CD14-positive monocyte (primary cell): ENCODE data around the gene ADAT3. TPM values are rescaled to one million over a fixed set of nuclear protein-coding genes. Genes with fewer than 3 reads are reported as not detected.

Source experiments
- DNase-seq, 3 donors: peaks; one replicate each; pipeline ENCODE4 v3.0.0-alpha.2; 2011 to 2022
- H2AFZ ChIP-seq: 2 replicates; pipeline ENCODE4 v1.6.0; 2012; ENCODE audit warnings: mild to moderate bottlenecking, low read depth, low read length, inconsistent platforms; ENCODE audit not compliant: insufficient read depth, poor library complexity, severe bottlenecking
- H3K27ac ChIP-seq, 2 donors: 1 replicate in 1 of 2; 2 replicates in 1 of 2; pipeline ENCODE4 v1.5.1; 2012 to 2013; ENCODE audit warnings: low read length in 2 of 2, control low read depth in 1 of 2, inconsistent platforms in 1 of 2, low read depth in 1 of 2, mild to moderate bottlenecking in 1 of 2
- H3K27me3 ChIP-seq, 2 donors: one replicate each; pipeline versions ENCODE4 v1.6.0 to v1.6.1; 2011 to 2013; ENCODE audit warnings: low read length in 2 of 2; ENCODE audit not compliant: control insufficient read depth in 2 of 2, insufficient read depth in 2 of 2
- H3K36me3 ChIP-seq, 2 donors: replicated peaks in 1 of 2; 1 replicate in 1 of 2; 2 replicates in 1 of 2; pipeline versions ENCODE4 v1.5.1 to v1.6.1; 2012 to 2013; ENCODE audit warnings: low read length in 2 of 2, control low read depth in 1 of 2, inconsistent platforms in 1 of 2, mild to moderate bottlenecking in 1 of 2; ENCODE audit not compliant: insufficient read depth in 2 of 2, control insufficient read depth in 1 of 2
- H3K4me1 ChIP-seq, 2 donors: 1 replicate in 1 of 2; 2 replicates in 1 of 2; pipeline versions ENCODE4 v1.5.1 to v1.6.1; 2012 to 2013; ENCODE audit warnings: low read length in 2 of 2, control low read depth in 1 of 2, inconsistent platforms in 1 of 2, mild to moderate bottlenecking in 1 of 2, moderate library complexity in 1 of 2; ENCODE audit not compliant: insufficient read depth in 2 of 2, control insufficient read depth in 1 of 2
- H3K4me2 ChIP-seq: replicated peaks from 2 replicates; pipeline ENCODE3; 2012; ENCODE audit warnings: low read length, moderate library complexity, mild to moderate bottlenecking; ENCODE audit not compliant: poor library complexity, severe bottlenecking; ENCODE audit errors: extremely low read depth
- H3K4me3 ChIP-seq, 3 experiments: fragments of 200-600 bp in 1 of 3; sonication (generic) in 1 of 3; replicated peaks in 1 of 3; 1 replicate in 2 of 3; 2 replicates in 1 of 3; pipeline ENCODE4 v1.5.1; 2011 to 2013; ENCODE audit warnings: low read length in 3 of 3, mild to moderate bottlenecking in 3 of 3, control low read depth in 2 of 3, low read depth in 2 of 3, inconsistent platforms in 1 of 3, moderate library complexity in 1 of 3
- H3K79me2 ChIP-seq: 2 replicates; pipeline ENCODE4 v1.6.0; 2012; ENCODE audit warnings: mild to moderate bottlenecking, control low read depth, inconsistent platforms, low read length, moderate library complexity; ENCODE audit not compliant: insufficient read depth
- H3K9ac ChIP-seq: 2 replicates; pipeline ENCODE4 v1.6.0; 2017; ENCODE audit warnings: low read length, mild to moderate bottlenecking; ENCODE audit not compliant: insufficient read depth, poor library complexity, severe bottlenecking
- H3K9me3 ChIP-seq, 2 donors: replicated peaks in 1 of 2; 1 replicate in 1 of 2; 2 replicates in 1 of 2; pipeline versions ENCODE4 v1.5.1 to v1.6.1; 2012 to 2013; ENCODE audit warnings: low read length in 2 of 2, control low read depth in 1 of 2; ENCODE audit not compliant: control insufficient read depth in 1 of 2, insufficient read depth in 1 of 2
- H4K20me1 ChIP-seq: 2 replicates; pipeline ENCODE4 v1.6.0; 2012; ENCODE audit warnings: mild to moderate bottlenecking, low read length, control low read depth, moderate library complexity; ENCODE audit not compliant: insufficient read depth
- H3K27ac Mint-ChIP-seq, 7 donors: one replicate each; pipeline ENCODE4 v1.8.0; 2020; ENCODE audit warnings: mild to moderate bottlenecking in 7 of 7, mixed read lengths in 7 of 7, moderate library complexity in 6 of 7, inconsistent platforms in 2 of 7
- H3K27me3 Mint-ChIP-seq, 3 donors: one replicate each; pipeline ENCODE4 v1.8.0; 2021 to 2022; ENCODE audit warnings: low read depth in 3 of 3, mild to moderate bottlenecking in 3 of 3, mixed read lengths in 3 of 3, moderate library complexity in 3 of 3, inconsistent platforms in 1 of 3
- H3K36me3 Mint-ChIP-seq, 2 donors: one replicate each; pipeline ENCODE4 v1.8.0; 2020; ENCODE audit warnings: mixed read lengths in 2 of 2, inconsistent platforms in 1 of 2, mild to moderate bottlenecking in 1 of 2
- H3K4me1 Mint-ChIP-seq: one replicate; pipeline ENCODE4 v1.8.0; 2020; ENCODE audit warnings: mild to moderate bottlenecking, mixed read lengths
- H3K4me3 Mint-ChIP-seq, 2 donors: one replicate each; pipeline ENCODE4 v1.8.0; 2020; ENCODE audit warnings: mild to moderate bottlenecking in 2 of 2, mixed read lengths in 2 of 2, moderate library complexity in 1 of 2
- H3K9me3 Mint-ChIP-seq, 7 donors: one replicate each; pipeline ENCODE4 v1.8.0; 2020 to 2022; ENCODE audit warnings: mixed read lengths in 7 of 7, mild to moderate bottlenecking in 6 of 7, moderate library complexity in 6 of 7, inconsistent platforms in 2 of 7
- CTCF ChIP-seq: fragments of 200-600 bp; IDR thresholded peaks from one replicate; pipeline ENCODE4 v1.8.0; 2022; ENCODE audit warnings: antibody characterized with exemption, mild to moderate bottlenecking
- WGBS: methylation state at CpG from one replicate; pipeline ENCODE4 v1.1.5; 2013; ENCODE audit warnings: missing lambda C conversion rate; ENCODE audit not compliant: insufficient coverage; 5-methylcytosine and 5-hydroxymethylcytosine counted together
- intact Hi-C, 2 donors: fragments of 100-400 bp; cut with micrococcal nuclease; formaldehyde crosslinking; loops; one replicate each; pipeline versions ENCODE4 v1.15.0 to v1.15.1; 2023
- polyA plus RNA-seq, 3 donors: library from polyadenylated mRNA; depleted of rRNA in 1 of 3; unstranded in 2 of 3; stranded (reverse) in 1 of 3; fragments of 300-500 nt in 2 of 3; fragments of >200 nt in 1 of 3; fragmentation: Illumina TruSeq in 2 of 3; gene quantifications; 1 replicate in 2 of 3; 2 replicates in 1 of 3; pipeline ENCODE4 v1.2.3, GENCODE V29; 2012 to 2021

Gene ADAT3
- polyA plus RNA-seq, 3 donors: 2.7 to 3.2 (median 3.1) TPM

- H3K27me3 ChIP-seq: no peaks in the 10 kb centered on the region
- 97% methylated on average over 13 of the region's 16 CpGs for WGBS
- H3K27ac Mint-ChIP-seq: peak overlapping the region in 1 of 7 donors; percentile 46
- no peak overlapping the region for H3K4me3 ChIP-seq
- peaks cover 32% of the 10 kb centered on the region for H3K4me1 Mint-ChIP-seq
- H3K9me3 ChIP-seq: no peaks in the 10 kb centered on the region
- no peak overlapping the region for H3K4me3 Mint-ChIP-seq
- DNase-seq: no peak
- peaks cover 23 to 47% of the 10 kb centered on the region in 2 donors for H3K36me3 Mint-ChIP-seq
- H3K9me3 Mint-ChIP-seq: no peaks in the 10 kb centered on the region
- no peak overlapping the region for H2AFZ ChIP-seq
- H3K27me3 Mint-ChIP-seq: no peaks in the 10 kb centered on the region
- intact Hi-C loops: no loop called here
- no peak overlapping the region for H3K4me2 ChIP-seq
- peaks cover 95% of the 10 kb centered on the region for H4K20me1 ChIP-seq
- TF ChIP-seq CTCF: no peak
- no peak overlapping the region for H3K27ac ChIP-seq
- H3K79me2 ChIP-seq: peaks cover 93% of the 10 kb centered on the region
- H3K9ac ChIP-seq: no peak overlapping the region
- H3K4me1 ChIP-seq: peaks cover 21 to 40% of the 10 kb centered on the region in 2 donors
- peaks cover 29 to 55% of the 10 kb centered on the region in 2 donors for H3K36me3 ChIP-seq
Observed at GRCh38 chr19:1950640-1951039, 45.4 kb downstream of the ADAT3 start.

- Mint-ChIP-seq H3K27ac (peak overlapping the region in 1 of 7 donors; percentile 23), H3K27me3 (no peaks in the 10 kb centered on the region), H3K4me1 (peaks cover 21% of the 10 kb centered on the region), H3K36me3 (peaks cover 23 to 49% of the 10 kb centered on the region in 2 donors), H3K9me3 (no peaks in the 10 kb centered on the region), H3K4me3 (no peak overlapping the region)
- no peak for DNase-seq
- 94% methylated on average over 21 of the region's 21 CpGs for WGBS
- H3K4me3 ChIP-seq: no peak overlapping the region
- H3K27ac ChIP-seq: no peak overlapping the region
- peaks cover 33 to 55% of the 10 kb centered on the region in 2 donors for H3K36me3 ChIP-seq
- peaks cover 99% of the 10 kb centered on the region for H3K79me2 ChIP-seq
- peaks cover 16 to 32% of the 10 kb centered on the region in 2 donors for H3K4me1 ChIP-seq
- no peak overlapping the region for H3K4me2 ChIP-seq
- H3K27me3 ChIP-seq: no peaks in the 10 kb centered on the region
- H3K9ac ChIP-seq: no peak overlapping the region
- no peak overlapping the region for H2AFZ ChIP-seq
- peaks cover 100% of the 10 kb centered on the region for H4K20me1 ChIP-seq
- intact Hi-C loops: no loop called here
- no peak for TF ChIP-seq CTCF
- no peaks in the 10 kb centered on the region for H3K9me3 ChIP-seq
Observed at GRCh38 chr19:1952635-1953034, 47.4 kb downstream of the ADAT3 start.
